Liver (tissue), 9 donors: ENCODE results near the gene ELMO2. TPM values are rescaled to one million over a fixed set of nuclear protein-coding genes. Genes with fewer than 3 reads are reported as not detected.

Source experiments
- DNase-seq: peaks from one replicate; pipeline ENCODE4 v3.0.0-alpha.2; 2017; ENCODE audit warnings: low spot score
- H3K27ac ChIP-seq, 2 donors: one replicate each; pipeline ENCODE4 v1.7.0; 2013; ENCODE audit warnings: inconsistent platforms in 2 of 2, low read length in 2 of 2, control low read depth in 1 of 2, low read depth in 1 of 2, mild to moderate bottlenecking in 1 of 2
- H3K27me3 ChIP-seq, 4 donors: one replicate each; pipeline versions ENCODE4 v1.6.1 to v1.7.0; 2013; ENCODE audit warnings: low read length in 3 of 4, inconsistent platforms in 1 of 4, mild to moderate bottlenecking in 1 of 4, moderate library complexity in 1 of 4; ENCODE audit not compliant: control insufficient read depth in 4 of 4, insufficient read depth in 4 of 4
- H3K36me3 ChIP-seq, 4 donors: one replicate each; pipeline versions ENCODE4 v1.6.1 to v1.7.0; 2013; ENCODE audit warnings: low read length in 3 of 4, mild to moderate bottlenecking in 3 of 4, low read depth in 1 of 4, moderate library complexity in 1 of 4; ENCODE audit not compliant: control insufficient read depth in 4 of 4, insufficient read depth in 3 of 4
- H3K4me1 ChIP-seq, 4 donors: one replicate each; pipeline versions ENCODE4 v1.6.1 to v1.7.0; 2013; ENCODE audit warnings: low read length in 3 of 4, mild to moderate bottlenecking in 3 of 4, moderate library complexity in 1 of 4; ENCODE audit not compliant: control insufficient read depth in 4 of 4, insufficient read depth in 4 of 4
- H3K4me3 ChIP-seq, 3 donors: one replicate each; pipeline versions ENCODE4 v1.6.1 to v1.7.0; 2013; ENCODE audit warnings: low read length in 3 of 3, control low read depth in 1 of 3, low read depth in 1 of 3, mild to moderate bottlenecking in 1 of 3
- H3K9ac ChIP-seq, 2 donors: one replicate each; pipeline ENCODE4 v1.7.0; 2013; ENCODE audit warnings: low read length in 2 of 2, mild to moderate bottlenecking in 2 of 2, moderate library complexity in 2 of 2, control low read depth in 1 of 2, low read depth in 1 of 2
- H3K9me3 ChIP-seq, 4 donors: one replicate each; pipeline versions ENCODE4 v1.6.1 to v1.7.0; 2013; ENCODE audit warnings: low read length in 3 of 4; ENCODE audit not compliant: control insufficient read depth in 4 of 4
- EGR1 ChIP-seq, 2 donors: IDR thresholded peaks; 2 replicates each; pipeline ENCODE4 v1.6.1; 2016 to 2018; ENCODE audit warnings: antibody characterized with exemption in 2 of 2, low read depth in 2 of 2
- FOXA1 ChIP-seq: IDR thresholded peaks from 2 replicates; pipeline ENCODE4 v1.6.1; 2016; ENCODE audit warnings: antibody characterized with exemption
- FOXA2 ChIP-seq: IDR thresholded peaks from 2 replicates; pipeline ENCODE4 v1.6.1; 2016; ENCODE audit warnings: antibody characterized with exemption
- GABPA ChIP-seq, 2 donors: IDR thresholded peaks in 1 of 2; conservative IDR thresholded peaks in 1 of 2; 2 replicates each; pipeline ENCODE4 v1.6.1; 2016; ENCODE audit warnings: antibody characterized with exemption in 2 of 2, mild to moderate bottlenecking in 1 of 2, moderate library complexity in 1 of 2
- HNF4A ChIP-seq, 2 donors: conservative IDR thresholded peaks; 2 replicates each; pipeline ENCODE4 v1.6.1; 2016; ENCODE audit warnings: antibody characterized with exemption in 2 of 2, mild to moderate bottlenecking in 2 of 2
- HNF4G ChIP-seq: IDR thresholded peaks from 2 replicates; pipeline ENCODE4 v1.6.1; 2016; ENCODE audit warnings: antibody characterized with exemption
- JUND ChIP-seq, 2 donors: IDR thresholded peaks; 2 replicates each; pipeline ENCODE4 v1.6.1; 2016; ENCODE audit warnings: antibody characterized with exemption in 2 of 2
- NR2F2 ChIP-seq: IDR thresholded peaks from 2 replicates; pipeline ENCODE4 v1.6.1; 2016; ENCODE audit warnings: antibody characterized with exemption
- RAD21 ChIP-seq, 2 donors: IDR thresholded peaks; 2 replicates each; pipeline ENCODE4 v1.6.1; 2016; ENCODE audit warnings: antibody characterized with exemption in 2 of 2, mild to moderate bottlenecking in 2 of 2
- REST ChIP-seq: IDR thresholded peaks from 2 replicates; pipeline ENCODE4 v1.6.1; 2016; ENCODE audit warnings: antibody characterized with exemption, mild to moderate bottlenecking
- RXRA ChIP-seq, 2 donors: IDR thresholded peaks; 2 replicates each; pipeline ENCODE4 v1.6.1; 2017 to 2018; ENCODE audit warnings: antibody characterized with exemption in 2 of 2, mild to moderate bottlenecking in 1 of 2
- SP1 ChIP-seq: IDR thresholded peaks from 2 replicates; pipeline ENCODE4 v1.6.1; 2018; ENCODE audit warnings: antibody characterized with exemption, mild to moderate bottlenecking
- TAF1 ChIP-seq: conservative IDR thresholded peaks from 2 replicates; pipeline ENCODE4 v1.6.1; 2016; ENCODE audit warnings: antibody characterized with exemption, mild to moderate bottlenecking
- YY1 ChIP-seq: IDR thresholded peaks from 2 replicates; pipeline ENCODE4 v1.6.1; 2016; ENCODE audit warnings: antibody characterized with exemption, mild to moderate bottlenecking
- ZBTB33 ChIP-seq: IDR thresholded peaks from 2 replicates; pipeline ENCODE4 v1.6.1; 2016; ENCODE audit warnings: antibody characterized with exemption
- WGBS: extraction: QIAGEN DNeasy Blood & Tissue Kit; methylation state at CpG from one replicate; pipeline ENCODE4 v1.1.7; 2013; 5-methylcytosine and 5-hydroxymethylcytosine counted together
- polyA plus RNA-seq, 2 donors: library from polyadenylated mRNA; stranded (reverse) in 1 of 2; unstranded in 1 of 2; fragments of 200-250 nt in 1 of 2; fragments of >200 nt in 1 of 2; fragmentation: Nextera tagmentation in 1 of 2; extraction: Ambion mirVana in 1 of 2; gene quantifications; one replicate each; pipeline versions ENCODE4 v1.2.1 to v1.2.3, GENCODE V29; 2013 to 2015
- total RNA-seq, 2 donors: library from RNA; depleted of rRNA; stranded (reverse); fragments of >200 nt; gene quantifications; one replicate each; pipeline ENCODE4 v1.2.3, GENCODE V29; 2014
- TF ChIP-seq, protein P1 (sequence below): IDR thresholded peaks from 2 replicates; pipeline ENCODE4 v1.6.1; 2016; ENCODE audit warnings: antibody characterized with exemption
- TF ChIP-seq, protein P2 (sequence below): fragments of 150-350 bp; IDR thresholded peaks from 2 replicates; pipeline ENCODE4 v1.5.1; 2017; ENCODE audit warnings: improper control_type of control experiment, low read depth, low read length; ENCODE audit not compliant: missing input control
- donor health status: healthy.
- donor health status: healthy.
- donor health status: healthy.
- donor health status: healthy.
- donor health status: healthy.

ELMO2 gene
- total and polyA plus RNA-seq, 4 donors, result 7.9 to 16.0 (median 13.9) TPM

- no peak overlapping the region for H3K27ac ChIP-seq
- H3K4me1 ChIP-seq, result no peaks in the 10 kb centered on the region
- no peaks in the 10 kb centered on the region for H3K9me3 ChIP-seq
- H3K4me3 ChIP-seq, result no peak overlapping the region
- no peaks in the 10 kb centered on the region for H3K36me3 ChIP-seq
- DNase-seq, result no peak
- H3K9ac ChIP-seq, result no peak overlapping the region
- TF ChIP-seq, protein P1, sequence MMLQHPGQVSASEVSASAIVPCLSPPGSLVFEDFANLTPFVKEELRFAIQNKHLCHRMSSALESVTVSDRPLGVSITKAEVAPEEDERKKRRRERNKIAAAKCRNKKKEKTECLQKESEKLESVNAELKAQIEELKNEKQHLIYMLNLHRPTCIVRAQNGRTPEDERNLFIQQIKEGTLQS, result no peak
- TF ChIP-seq HNF4G (no peak), GABPA (IDR thresholded peaks at IDR 0.05 in 1 of 2, conservative IDR thresholded peaks at IDR 0.05 in 1 of 2) (no peak), FOXA1 (no peak), JUND (IDR thresholded peaks at IDR 0.05) (no peak), NR2F2 (no peak), REST (no peak), YY1 (no peak), ZBTB33 (no peak), RAD21 (IDR thresholded peaks at IDR 0.05) (no peak), FOXA2 (no peak), EGR1 (IDR thresholded peaks at IDR 0.05; ENCODE audit: low read depth in 2 of 2) (no peak), RXRA (IDR thresholded peaks at IDR 0.05) (no peak), SP1 (no peak), HNF4A (conservative IDR thresholded peaks at IDR 0.05) (no peak), TAF1 (no peak)
- TF ChIP-seq, protein P2, sequence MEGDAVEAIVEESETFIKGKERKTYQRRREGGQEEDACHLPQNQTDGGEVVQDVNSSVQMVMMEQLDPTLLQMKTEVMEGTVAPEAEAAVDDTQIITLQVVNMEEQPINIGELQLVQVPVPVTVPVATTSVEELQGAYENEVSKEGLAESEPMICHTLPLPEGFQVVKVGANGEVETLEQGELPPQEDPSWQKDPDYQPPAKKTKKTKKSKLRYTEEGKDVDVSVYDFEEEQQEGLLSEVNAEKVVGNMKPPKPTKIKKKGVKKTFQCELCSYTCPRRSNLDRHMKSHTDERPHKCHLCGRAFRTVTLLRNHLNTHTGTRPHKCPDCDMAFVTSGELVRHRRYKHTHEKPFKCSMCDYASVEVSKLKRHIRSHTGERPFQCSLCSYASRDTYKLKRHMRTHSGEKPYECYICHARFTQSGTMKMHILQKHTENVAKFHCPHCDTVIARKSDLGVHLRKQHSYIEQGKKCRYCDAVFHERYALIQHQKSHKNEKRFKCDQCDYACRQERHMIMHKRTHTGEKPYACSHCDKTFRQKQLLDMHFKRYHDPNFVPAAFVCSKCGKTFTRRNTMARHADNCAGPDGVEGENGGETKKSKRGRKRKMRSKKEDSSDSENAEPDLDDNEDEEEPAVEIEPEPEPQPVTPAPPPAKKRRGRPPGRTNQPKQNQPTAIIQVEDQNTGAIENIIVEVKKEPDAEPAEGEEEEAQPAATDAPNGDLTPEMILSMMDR, result no peak
- peaks cover 0 to 8% (median 2%) of the 10 kb centered on the region in 4 donors for H3K27me3 ChIP-seq
- 77% methylated on average over 8 of the region's 8 CpGs for WGBS
These were observed 73.0 kb downstream of the ELMO2 start for GRCh38 chr20:46333161-46333991.
